GM12878 (cell line): ENCODE measurements around the gene ADCYAP1R1. TPM values are rescaled to one million over a fixed set of nuclear protein-coding genes. Genes with fewer than 3 reads are reported as not detected.

ENCODE experiments used
- ATAC-seq: fragments of 200-7000 bp; cut with Tn5 transposase; 3 replicates; pipeline ENCODE4 v1.9.1; 2020; ENCODE audit warnings: mild to moderate bottlenecking, moderate library complexity
- BruUV-seq: library from RNA; stranded (reverse); fragments of 400-500 nt; replicated peaks from 2 replicates; lab custom pipeline; 2021; lab: Mats Ljungman, UMichigan
- CTCF ChIA-PET: fragments of 300-600 bp; sonication (Branson Sonifier 250); formaldehyde crosslinking; extraction: SDS; loops from one replicate; lab custom pipeline; 2021; ENCODE audit warnings: inconsistent platforms; lab: Yijun Ruan, JAX
- POLR2A ChIA-PET: fragments of 350-600 bp; formaldehyde crosslinking; extraction: SDS; loops from one replicate; lab custom pipeline; 2021; ENCODE audit warnings: inconsistent platforms; lab: Charles Lee
- RAD21 ChIA-PET: fragments of 300-600 bp; sonication (Branson Sonifier 250); formaldehyde crosslinking; loops from one replicate; lab custom pipeline; 2023; ENCODE audit warnings: antibody characterized with exemption; ENCODE audit not compliant: unreplicated experiment; lab: Charles Lee
- SMC1A ChIA-PET: fragments of 300-600 bp; sonication (Branson Sonifier 250); formaldehyde crosslinking; loops from one replicate; lab custom pipeline; 2023; ENCODE audit not compliant: unreplicated experiment, uncharacterized antibody; lab: Charles Lee
- DNase-seq: peaks from one replicate; pipeline ENCODE4 v3.0.0-alpha.2; 2011; ENCODE audit warnings: low read depth, low spot score
- FAIRE-seq: peaks from 3 replicates; lab custom pipeline; 2011; peaks lifted over from hg19 to GRCh38; lab: Jason Lieb, UNC
- H2AFZ ChIP-seq: 2 replicates; pipeline ENCODE4 v1.6.0; 2011; ENCODE audit warnings: low read depth, low read length, control low read depth; ENCODE audit not compliant: control insufficient read depth
- H3K27ac ChIP-seq: 2 replicates; pipeline ENCODE4 v1.5.1; 2011; ENCODE audit warnings: control low read depth; ENCODE audit not compliant: control insufficient read depth, insufficient read depth
- H3K27me3 ChIP-seq, 2 experiments: replicated peaks in 1 of 2; 2 replicates each; pipeline versions ENCODE4 v1.6.0 to v1.6.1; 2011; ENCODE audit warnings: low read length in 1 of 2; ENCODE audit not compliant: control insufficient read depth in 2 of 2, insufficient read depth in 2 of 2
- H3K36me3 ChIP-seq, 2 experiments: 2 replicates each; pipeline ENCODE4 v1.5.1; 2011; ENCODE audit warnings: low read length in 1 of 2; ENCODE audit not compliant: control insufficient read depth in 2 of 2, insufficient read depth in 2 of 2
- H3K4me1 ChIP-seq: 2 replicates; pipeline ENCODE4 v1.6.1; 2011; ENCODE audit warnings: mild to moderate bottlenecking, low read length, moderate library complexity, mixed read lengths; ENCODE audit not compliant: control insufficient read depth, insufficient read depth
- H3K4me2 ChIP-seq: 2 replicates; pipeline ENCODE4 v1.6.0; 2011; ENCODE audit warnings: control low read depth; ENCODE audit not compliant: control insufficient read depth, insufficient read depth
- H3K4me3 ChIP-seq: fragments of 200-600 bp; sonication (generic); 2 replicates; pipeline ENCODE4 v1.5.1; 2016
- H3K79me2 ChIP-seq: 2 replicates; pipeline ENCODE4 v1.6.0; 2011; ENCODE audit warnings: low read length; ENCODE audit not compliant: control insufficient read depth, insufficient read depth
- H3K9ac ChIP-seq: 2 replicates; pipeline ENCODE4 v1.8.0; 2011; ENCODE audit warnings: low read length, control low read depth, mixed read lengths; ENCODE audit not compliant: control insufficient read depth, insufficient read depth
- H3K9me3 ChIP-seq: replicated peaks from 3 replicates; pipeline ENCODE4 v1.5.1; 2011; ENCODE audit warnings: mild to moderate bottlenecking, low read length; ENCODE audit not compliant: control insufficient read depth, insufficient read depth
- H4K20me1 ChIP-seq: 2 replicates; pipeline ENCODE4 v1.6.0; 2011; ENCODE audit not compliant: control insufficient read depth, insufficient read depth
- ATF7 ChIP-seq: fragments of 450-650 bp; IDR thresholded peaks from 2 replicates; pipeline ENCODE4 v1.6.1; 2016; ENCODE audit warnings: low read depth, mild to moderate bottlenecking
- BACH1 ChIP-seq: fragments of 450-650 bp; IDR thresholded peaks from 2 replicates; pipeline ENCODE4 v1.6.1; 2017; ENCODE audit warnings: mild to moderate bottlenecking, borderline replicate concordance
- FOXM1 ChIP-seq: IDR thresholded peaks from 2 replicates; pipeline ENCODE4 v1.6.1; 2012; ENCODE audit warnings: low read depth, mild to moderate bottlenecking, inconsistent platforms, low read length, moderate library complexity
- KDM1A ChIP-seq: fragments of 200-600 bp; sonication (generic); IDR thresholded peaks from 2 replicates; pipeline ENCODE4 v1.6.1; 2016; ENCODE audit warnings: borderline replicate concordance
- MTA2 ChIP-seq: fragments of 450-650 bp; IDR thresholded peaks from 2 replicates; pipeline ENCODE4 v1.6.1; 2016; ENCODE audit warnings: low read depth, mild to moderate bottlenecking, moderate library complexity
- NR2C1 ChIP-seq: fragments of 450-650 bp; IDR thresholded peaks from 2 replicates; pipeline ENCODE4 v1.6.1; 2017; ENCODE audit warnings: antibody characterized with exemption, mild to moderate bottlenecking, moderate library complexity
- POLR2A ChIP-seq: IDR thresholded peaks from 2 replicates; pipeline ENCODE4 v1.6.1; 2011; ENCODE audit warnings: low read depth, mild to moderate bottlenecking, low read length
- POLR2AphosphoS5 ChIP-seq: IDR thresholded peaks from 2 replicates; pipeline ENCODE4 v1.6.1; 2011; ENCODE audit warnings: mild to moderate bottlenecking, low read length, inconsistent platforms
- RBBP5 ChIP-seq: fragments of 200-600 bp; sonication (generic); conservative IDR thresholded peaks from 2 replicates; pipeline ENCODE4 v1.6.1; 2016
- RUNX3 ChIP-seq: IDR thresholded peaks from 2 replicates; pipeline ENCODE4 v1.6.1; 2012; ENCODE audit warnings: low read length, inconsistent platforms
- SPI1 ChIP-seq: IDR thresholded peaks from 2 replicates; pipeline ENCODE4 v1.6.1; 2011; ENCODE audit warnings: low read depth, mild to moderate bottlenecking, low read length, moderate library complexity, borderline replicate concordance; ENCODE audit not compliant: insufficient read depth
- SREBF1 ChIP-seq: IDR thresholded peaks from 2 replicates; pipeline ENCODE4 v1.6.1; 2012; ENCODE audit warnings: mild to moderate bottlenecking, low read length
- WGBS: methylation state at CpG from one replicate; pipeline ENCODE4 v1.1.6; 2016; ENCODE audit warnings: low lambda C conversion rate; ENCODE audit not compliant: insufficient replicate concordance, insufficient coverage; ENCODE audit errors: missing lambda C conversion rate; 5-methylcytosine and 5-hydroxymethylcytosine counted together
- in situ Hi-C: fragments of 300-500 bp; cut with MboI; formaldehyde crosslinking; loops from 9 replicates; pipeline ENCODE4 v1.14.3; 2018; ENCODE audit warnings: mixed read lengths
- intact Hi-C: fragments of 100-400 bp; cut with micrococcal nuclease; formaldehyde crosslinking; loops from one replicate; pipeline ENCODE4 v1.14.2; 2022; ENCODE audit not compliant: unreplicated experiment
- polyA plus RNA-seq, 11 experiments: library from polyadenylated mRNA; depleted of rRNA in 4 of 11; unstranded in 6 of 11; stranded (reverse) in 5 of 11; fragments of >200 nt; fragmentation: Nextera tagmentation in 4 of 11; fragmentation: Illumina TruSeq in 1 of 11; extraction: Ambion mirVana in 4 of 11; extraction: Trizol in 1 of 11; gene quantifications; 1 replicate in 1 of 11; 2 replicates in 10 of 11; pipeline versions ENCODE4 v1.2.1 to v1.2.3, GENCODE V29; 2011 to 2016; ENCODE audit warnings: inconsistent platforms in 2 of 11, missing spikeins in 2 of 11, low read depth in 1 of 11
- total RNA-seq, 4 experiments: library from RNA; depleted of rRNA in 3 of 4; stranded (reverse); fragments of >200 nt in 3 of 4; fragmentation: Illumina TruSeq in 1 of 4; extraction: Trizol in 1 of 4; gene quantifications; 2 replicates each; pipeline versions ENCODE4 v1.2.1 to v1.2.3, GENCODE V29; 2013 to 2021
- TF ChIP-seq, protein P1 (sequence below): IDR thresholded peaks from 2 replicates; pipeline ENCODE4 v1.6.1; 2011; ENCODE audit warnings: borderline replicate concordance, low read depth, mild to moderate bottlenecking, moderate library complexity, mixed read lengths, low read length; ENCODE audit not compliant: insufficient read depth; ENCODE audit errors: extremely low read length

Gene ADCYAP1R1
- total and polyA plus RNA-seq, 10 of the 15 experiments (the other 5 are each of a cell fraction or from before 2014, with no cell fraction given): not detected

DNA sequence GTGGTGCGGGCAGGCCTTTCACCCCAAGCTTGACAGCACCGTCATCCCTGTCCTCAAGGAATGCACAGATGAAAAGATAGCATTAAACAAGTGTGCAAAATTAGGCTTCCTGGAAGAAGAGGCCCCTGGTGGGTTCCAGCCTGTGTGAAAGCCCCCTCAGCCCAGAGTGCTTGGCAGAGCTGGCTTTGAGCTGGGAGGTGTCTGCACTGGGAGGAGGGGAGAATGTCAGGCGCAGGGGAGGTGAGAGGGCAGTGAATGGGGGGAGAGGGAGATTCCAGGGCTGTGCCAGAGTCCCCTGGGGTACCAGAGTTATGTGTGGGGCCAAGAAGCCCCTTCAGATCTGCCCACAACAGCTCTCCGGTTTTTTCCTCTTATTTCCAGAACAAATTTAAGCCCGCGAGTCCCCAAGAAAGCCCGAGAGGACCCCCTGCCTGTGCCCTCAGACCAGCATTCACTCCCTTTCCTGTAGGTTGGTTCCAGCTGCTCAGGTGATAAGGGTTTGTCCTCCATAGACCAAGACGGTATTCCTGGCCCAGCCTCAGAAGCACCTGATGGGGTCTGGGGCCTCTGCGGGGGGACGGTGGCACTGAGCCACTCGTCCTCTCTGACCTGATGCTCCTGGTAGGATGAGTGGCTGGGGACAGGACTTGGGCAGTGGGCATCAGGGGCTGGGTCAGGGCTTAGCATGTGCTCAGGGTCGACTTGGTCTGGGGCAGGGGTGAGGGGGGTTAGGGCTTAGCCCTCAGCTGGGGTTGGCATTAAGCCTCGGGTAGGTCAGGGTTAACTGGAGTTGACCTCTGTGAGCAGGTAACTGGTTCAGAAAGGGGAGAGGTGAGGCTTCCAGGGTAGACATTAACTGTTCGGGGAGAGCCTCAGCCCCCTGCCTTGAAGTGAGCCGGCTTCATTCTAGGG, 43.4 kb downstream of the ADCYAP1R1 start:
- no peak for ATAC-seq
- intact Hi-C loops (no loop called here), in situ Hi-C loops (no loop called here)
- ChIA-PET RAD21 (interaction anchor here (0.6 kb wide), 1 partner anchor 1037 kb away, joined by 4 read pairs; no protein-coding TSS in a partner anchor), POLR2A (no interaction called here), CTCF (interaction anchor here (1.0 to 2.4 kb wide), 2 partner anchors 27 to 157 kb away, joined by 3 to 7 read pairs; no protein-coding TSS in a partner anchor), SMC1A (interaction anchor here (1.0 kb wide), 1 partner anchor 10 kb away, joined by 3 read pairs; no protein-coding TSS in a partner anchor)
- no peak for DNase-seq
- Histone ChIP-seq H3K9me3 (no peaks in the 10 kb centered on the region), H3K79me2 (no peaks in the 10 kb centered on the region), H2AFZ (no peak overlapping the region), H3K4me2 (no peak overlapping the region), H3K36me3 (no peaks in the 10 kb centered on the region), H4K20me1 (no peaks in the 10 kb centered on the region), H3K27ac (no peak overlapping the region), H3K27me3 (peaks cover 0 to 2% of the 10 kb centered on the region in 2 experiments; a peak in 2 of 4 replicates), H3K4me1 (no peaks in the 10 kb centered on the region), H3K9ac (no peak overlapping the region), H3K4me3 (no peak overlapping the region)
- TF ChIP-seq MTA2: no peak
- no peak for TF ChIP-seq BACH1
- TF ChIP-seq, protein P1, sequence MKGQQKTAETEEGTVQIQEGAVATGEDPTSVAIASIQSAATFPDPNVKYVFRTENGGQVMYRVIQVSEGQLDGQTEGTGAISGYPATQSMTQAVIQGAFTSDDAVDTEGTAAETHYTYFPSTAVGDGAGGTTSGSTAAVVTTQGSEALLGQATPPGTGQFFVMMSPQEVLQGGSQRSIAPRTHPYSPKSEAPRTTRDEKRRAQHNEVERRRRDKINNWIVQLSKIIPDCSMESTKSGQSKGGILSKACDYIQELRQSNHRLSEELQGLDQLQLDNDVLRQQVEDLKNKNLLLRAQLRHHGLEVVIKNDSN: no peak
- no peak for TF ChIP-seq RUNX3
- TF ChIP-seq POLR2AphosphoS5: no peak
- no peak for TF ChIP-seq ATF7
- TF ChIP-seq KDM1A: no peak
- TF ChIP-seq SPI1: no peak
- no peak for TF ChIP-seq NR2C1
- no peak for TF ChIP-seq SREBF1
- no peak for TF ChIP-seq RBBP5
- no peak for TF ChIP-seq POLR2A
- TF ChIP-seq FOXM1: no peak
- WGBS: 34% methylated on average over 15 of the region's 15 CpGs
- no peak for FAIRE-seq
- BruUV-seq: no TSS peak
